NOMO-1 treated with dmso at 0.1 percent for 144 hours (cell line): ENCODE data around the gene TTC33.

Source experiments
- DNase-seq: peaks from one replicate; lab custom pipeline; 2025; ENCODE audit not compliant: unreplicated experiment; lab: John Stamatoyannopoulos, UW

The TTC33 gene

DNA sequence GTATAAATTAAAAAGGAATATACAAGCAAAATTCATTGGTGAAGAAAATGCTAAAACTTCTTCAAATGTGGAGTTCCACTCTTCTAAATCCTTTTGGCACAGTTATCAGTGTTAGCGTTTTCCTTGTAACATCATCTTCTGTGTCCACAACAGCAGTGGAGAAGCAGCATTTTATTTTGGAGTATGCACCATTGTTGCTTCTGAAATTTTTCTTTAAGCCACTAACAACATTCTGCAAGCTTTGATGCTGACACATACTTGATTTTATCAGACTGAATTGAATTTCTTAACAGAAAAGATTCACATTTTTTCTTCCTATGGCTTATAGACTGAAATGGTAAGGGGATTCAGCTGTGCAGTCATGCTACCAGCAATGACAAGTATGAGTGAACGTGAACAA lies 136.8 kb downstream of the TTC33 start:
- DNase-seq, result no peak

DNA sequence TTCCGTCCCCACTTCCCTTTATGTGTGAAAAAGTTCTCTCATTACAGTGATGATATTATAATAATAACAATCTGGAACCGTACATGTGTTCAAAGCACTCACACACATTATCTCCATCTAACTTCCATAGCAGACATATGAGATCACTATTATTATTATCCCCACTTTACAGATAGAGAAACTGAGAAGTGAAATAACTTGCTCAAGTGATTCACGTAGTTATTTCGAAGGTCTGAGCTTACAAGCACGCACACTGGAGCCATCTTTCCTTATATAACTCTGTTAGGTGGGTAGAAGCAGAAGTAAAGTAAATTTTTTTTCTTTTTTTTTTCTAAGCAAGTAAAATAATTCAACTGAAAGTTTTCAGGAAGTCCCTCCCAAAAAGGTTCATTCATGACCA lies 139.0 kb downstream of the TTC33 start:
- peak; percentile 60 for DNase-seq

DNA sequence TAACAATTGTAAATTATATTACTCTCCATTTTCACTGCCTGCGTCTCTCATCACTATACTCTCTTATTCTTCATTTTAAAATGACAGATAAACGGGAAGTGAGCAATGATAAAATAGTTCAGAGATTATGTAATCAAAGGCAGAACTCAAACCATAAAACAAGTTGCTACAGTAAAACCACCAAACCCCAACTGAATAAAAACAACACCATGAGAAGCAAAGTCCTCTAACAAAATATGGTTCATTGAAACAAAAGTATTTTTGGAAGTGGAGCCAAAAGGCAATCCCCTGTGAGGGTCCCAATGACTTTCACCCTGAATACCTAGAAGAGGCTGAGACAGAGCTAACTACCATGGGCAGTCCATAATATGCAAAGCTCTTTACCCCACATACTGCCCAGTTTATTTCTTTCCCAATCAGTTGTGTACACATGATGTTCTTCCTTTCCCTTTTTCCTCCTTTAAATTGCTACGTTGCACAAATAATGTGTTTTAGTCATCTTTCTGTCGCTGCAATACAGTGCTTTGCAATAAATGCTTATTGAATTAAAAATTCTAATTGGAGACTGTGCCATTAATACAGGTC lies 140.1 kb downstream of the TTC33 start:
- peak; percentile 94 for DNase-seq

DNA sequence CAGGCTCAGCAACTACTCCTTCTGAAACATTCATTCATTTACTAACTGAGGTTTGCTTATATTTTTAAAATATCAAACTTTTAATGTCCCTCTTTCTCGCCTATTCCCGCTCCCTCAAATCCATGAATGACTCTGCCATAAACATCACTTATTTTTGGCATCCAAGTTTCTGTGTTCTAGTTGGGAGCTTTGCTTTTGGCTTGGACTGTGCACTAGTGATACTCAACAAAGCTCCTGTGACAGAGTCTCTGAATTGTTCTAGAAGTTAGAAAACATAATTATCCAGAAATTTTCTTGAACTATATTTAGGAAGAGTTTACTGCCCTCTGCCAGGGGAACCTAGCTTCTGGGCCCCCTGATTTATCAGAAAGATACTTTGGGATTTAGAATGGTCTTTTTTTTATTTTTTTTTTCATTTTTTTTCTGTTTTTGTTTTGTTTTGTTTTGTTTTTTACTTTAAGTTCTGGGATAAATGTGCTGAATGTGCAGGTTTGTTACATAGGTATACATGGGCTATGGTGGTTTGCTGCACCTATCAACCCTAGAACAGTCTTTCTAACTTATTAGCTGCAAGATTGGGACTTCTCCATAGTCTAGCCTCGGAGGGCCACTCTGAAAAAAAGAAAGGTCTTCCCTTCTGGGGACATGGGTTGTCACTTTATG lies 140.7 kb downstream of the TTC33 start:
- no peak for DNase-seq

DNA sequence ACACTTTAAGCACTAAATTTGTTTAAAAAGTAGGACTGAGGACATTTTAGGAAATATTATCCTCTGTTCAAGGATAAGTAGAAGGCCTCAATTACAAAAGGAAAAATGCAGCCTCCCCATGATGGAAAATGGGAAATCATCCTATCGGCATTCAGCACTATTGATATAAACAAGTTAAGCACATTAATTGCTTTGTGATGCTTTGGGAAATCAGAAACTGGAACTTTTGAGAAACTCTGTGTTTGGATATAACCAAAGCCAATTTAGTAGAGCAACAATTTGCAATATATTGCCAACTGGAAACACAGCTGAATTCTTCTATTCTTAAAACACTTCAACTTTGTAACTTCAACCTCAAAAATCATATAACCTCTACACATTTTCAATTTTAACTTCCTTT lies 141.3 kb downstream of the TTC33 start:
- DNase-seq, result no peak

DNA sequence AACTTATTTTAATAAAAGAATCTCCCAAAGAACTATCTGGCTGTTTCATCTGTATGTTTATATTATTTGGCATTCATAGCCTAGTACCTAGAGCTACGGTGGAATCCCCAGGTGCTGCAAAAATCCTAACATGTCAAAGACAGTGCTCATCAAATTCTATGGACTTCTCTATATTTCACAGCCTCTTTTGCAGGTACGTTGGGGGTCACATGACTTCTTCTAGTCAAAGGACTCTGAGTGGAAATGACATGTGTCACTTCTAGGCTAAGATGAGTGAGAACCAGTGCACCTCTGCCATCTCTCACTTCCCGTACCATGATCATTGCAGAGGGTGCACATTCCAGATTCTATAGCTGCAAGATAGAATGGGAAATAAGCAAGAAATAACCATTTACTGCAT lies 148.6 kb downstream of the TTC33 start:
- no peak for DNase-seq

DNA sequence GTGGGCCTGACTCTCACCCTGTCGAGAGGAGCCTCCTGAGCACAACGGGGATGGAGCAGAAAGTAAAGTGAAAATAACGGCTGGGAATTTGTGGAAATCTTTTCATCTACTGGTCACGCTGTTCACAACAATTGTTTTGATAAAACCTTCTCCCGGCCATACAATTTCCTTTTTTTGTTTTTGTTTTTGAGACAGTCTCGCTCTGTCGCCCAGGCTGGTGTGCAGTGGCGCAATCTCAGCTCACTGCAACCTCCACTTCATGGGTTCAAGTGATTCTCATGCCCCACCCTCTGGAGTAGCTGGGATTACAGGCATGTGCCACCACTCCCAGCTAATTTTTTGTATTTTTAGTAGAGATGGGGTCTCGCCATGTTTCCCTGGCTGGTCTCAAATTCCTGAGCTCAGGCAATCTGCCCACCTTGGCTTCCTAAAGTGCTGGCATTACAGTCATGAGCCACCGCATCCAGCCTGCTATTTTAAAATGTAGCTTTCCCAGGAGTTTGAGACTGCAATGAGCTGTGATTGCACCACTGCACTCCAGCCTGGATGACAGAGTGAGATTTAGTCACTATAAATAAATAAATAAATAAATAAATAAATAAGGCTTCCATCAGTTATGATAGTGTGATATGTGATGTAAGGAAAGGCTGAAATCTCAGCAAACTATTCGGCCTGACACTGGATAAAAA lies 149.5 kb downstream of the TTC33 start:
- DNase-seq, result no peak

DNA sequence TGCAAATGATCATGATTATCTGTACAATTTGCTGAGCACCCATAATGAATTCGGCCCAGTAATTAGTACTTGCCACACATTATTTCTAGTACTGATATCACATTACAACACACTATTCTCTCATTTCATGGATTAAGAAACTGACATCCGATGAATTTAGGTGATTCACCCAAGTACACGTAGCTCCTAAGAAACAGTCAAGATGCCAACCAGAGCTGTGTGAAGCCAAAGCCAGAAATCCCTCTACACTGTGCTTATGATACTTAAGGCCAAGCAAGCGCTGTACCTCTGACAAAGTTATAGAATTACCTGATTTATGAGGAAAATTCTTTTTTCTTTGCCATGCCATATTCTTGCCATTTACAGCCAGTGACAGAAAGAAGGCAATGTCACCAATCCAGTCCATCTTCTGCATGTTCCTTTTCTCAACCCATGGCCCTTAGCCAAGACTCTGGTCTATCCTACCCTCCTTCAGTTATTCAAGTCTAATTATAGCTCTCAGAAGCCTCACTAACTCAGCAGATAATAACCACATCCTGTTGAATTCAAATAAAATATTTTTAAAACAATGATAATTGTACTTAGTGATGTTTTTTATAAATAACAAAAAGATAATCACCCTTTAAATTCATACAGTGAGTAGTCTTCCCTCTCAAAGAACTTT lies 150.3 kb downstream of the TTC33 start:
- DNase-seq, result peak; percentile 76

DNA sequence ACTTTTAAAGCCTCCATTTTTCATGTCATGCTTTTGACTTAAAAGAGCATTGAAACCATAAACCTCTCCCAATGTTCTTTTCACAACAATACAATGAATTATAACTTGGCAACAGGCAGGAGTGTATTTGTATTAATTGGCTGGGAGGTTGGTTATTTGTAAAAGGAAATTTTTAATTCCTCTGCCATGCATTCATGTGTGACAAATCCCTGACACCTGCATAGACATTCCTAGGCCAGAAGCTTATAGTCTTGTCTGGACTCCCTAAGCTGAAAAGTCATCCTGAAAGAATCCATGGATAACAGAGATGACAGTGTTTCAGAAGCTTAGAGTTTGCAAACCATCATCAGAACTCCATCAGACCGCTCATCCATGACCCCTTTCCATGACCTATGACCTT lies 152.4 kb downstream of the TTC33 start:
- DNase-seq, result no peak

DNA sequence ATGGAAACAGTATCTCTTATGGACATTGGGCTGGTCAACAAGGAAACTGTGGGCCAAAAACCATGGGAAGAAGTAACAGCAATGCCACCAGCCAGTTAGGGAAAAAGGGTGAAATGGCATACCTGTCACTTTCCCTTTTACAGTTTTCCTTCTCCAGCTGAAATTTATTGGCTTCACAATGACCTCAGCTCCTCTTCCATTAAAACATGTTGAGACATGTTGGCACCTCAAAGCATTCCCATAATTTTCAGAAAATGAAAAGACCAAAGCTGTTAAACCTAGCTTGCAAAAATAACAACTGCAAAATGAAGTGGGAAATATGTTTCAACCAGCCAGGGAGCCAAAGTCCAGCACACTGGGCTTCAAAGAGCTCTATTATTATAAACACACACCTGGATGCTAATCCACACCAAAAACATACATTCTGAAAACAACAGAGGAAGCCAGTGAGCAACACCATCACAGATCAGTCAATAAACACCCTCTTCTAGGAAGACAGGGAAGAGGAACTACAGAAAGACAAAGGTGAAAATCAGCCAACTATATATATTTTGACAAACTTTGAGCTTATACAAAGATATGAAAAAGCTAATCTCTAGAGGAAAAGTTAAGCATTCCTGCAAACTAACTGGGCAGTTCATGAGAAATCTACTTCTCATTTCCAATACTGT lies 154.4 kb downstream of the TTC33 start:
- no peak for DNase-seq

DNA sequence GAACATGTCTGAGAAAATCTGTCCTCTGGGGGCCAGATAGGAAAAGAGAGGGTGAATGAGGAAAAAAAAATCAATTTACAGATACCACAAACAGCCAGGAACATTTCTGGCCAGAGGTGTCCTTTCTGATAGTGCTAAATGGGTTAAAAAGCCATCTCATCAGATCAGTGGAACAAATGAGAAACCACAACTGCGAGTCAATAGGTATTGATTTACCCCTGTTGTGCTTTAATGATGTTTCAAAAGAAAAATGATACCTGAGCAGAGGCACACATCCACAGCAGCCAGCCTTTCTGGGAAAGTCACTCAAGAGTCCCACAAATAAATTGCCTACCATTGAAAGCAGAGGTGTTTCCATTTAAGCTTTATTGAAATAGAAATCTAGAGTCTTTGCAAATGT lies 155.4 kb downstream of the TTC33 start:
- DNase-seq, result no peak

DNA sequence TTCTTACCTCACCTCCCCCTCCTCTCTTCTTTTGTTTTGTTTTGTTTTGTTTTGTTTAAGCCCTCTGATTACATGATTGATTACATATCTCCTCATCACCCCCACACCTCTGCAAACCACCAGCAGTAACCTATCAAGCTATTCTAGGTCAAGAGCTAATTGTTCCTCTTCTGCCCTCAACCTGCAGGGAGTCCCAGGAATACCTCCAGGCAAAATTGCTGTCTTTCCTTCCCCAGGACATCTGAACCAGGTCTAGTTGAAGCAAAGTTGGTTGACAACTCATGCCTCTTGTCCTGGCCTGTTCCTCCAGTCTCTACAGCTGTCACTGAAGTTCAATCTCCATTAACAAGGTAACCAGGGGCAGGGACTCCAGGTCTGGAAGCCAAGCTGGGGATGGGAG lies 156.1 kb downstream of the TTC33 start:
- no peak for DNase-seq

DNA sequence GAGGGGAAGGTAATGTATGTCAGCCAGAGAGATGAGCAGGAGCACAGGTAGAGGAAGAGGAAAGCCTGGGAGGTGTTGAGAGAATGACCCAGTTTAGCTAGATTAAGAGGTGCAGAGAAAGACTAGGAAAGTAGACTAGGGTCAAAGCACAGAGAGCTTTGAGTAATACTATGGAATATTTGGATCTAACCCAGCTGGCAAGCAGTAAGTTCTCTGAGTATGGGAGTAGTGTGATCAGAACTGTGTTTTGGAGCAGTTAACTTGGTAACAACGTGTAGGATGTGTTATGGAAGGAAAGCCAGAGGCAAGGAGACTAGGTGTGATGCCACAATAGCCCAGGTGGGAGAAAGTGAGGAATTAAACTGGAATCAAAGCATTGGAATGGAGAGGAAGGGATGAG lies 160.9 kb downstream of the TTC33 start:
- no peak for DNase-seq

DNA sequence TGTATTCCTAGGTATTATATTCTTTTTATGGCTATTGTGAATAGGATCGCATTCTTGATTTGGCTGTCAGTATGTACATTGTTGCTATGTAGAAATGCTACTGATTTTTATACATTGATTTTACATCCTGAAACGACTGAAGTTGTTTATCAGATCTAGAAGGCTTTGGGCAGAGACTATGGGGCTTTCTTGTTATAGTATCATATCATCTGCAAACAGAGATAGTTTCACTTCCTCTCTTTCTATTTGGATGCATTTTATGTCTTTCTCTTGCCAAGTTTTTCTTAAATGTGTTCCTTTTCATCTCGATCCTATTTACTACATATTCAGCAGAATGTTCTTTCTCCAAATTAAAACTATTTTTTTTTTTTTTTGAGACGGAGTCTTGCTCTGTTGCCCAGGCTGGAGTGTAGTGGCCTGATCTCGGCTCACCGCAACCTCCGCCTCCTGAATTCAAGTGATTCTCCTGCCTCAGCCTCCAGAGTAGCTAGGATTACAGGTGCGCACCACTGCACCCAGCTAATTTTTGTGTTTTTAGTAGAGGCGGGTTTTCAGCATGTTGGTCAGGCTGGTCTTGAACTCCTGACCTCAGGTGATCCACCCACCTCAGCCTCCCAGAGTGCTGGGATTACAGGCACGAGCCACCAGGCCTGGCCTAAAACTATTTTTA lies 163.9 kb downstream of the TTC33 start:
- DNase-seq, result peak; percentile 55

DNA sequence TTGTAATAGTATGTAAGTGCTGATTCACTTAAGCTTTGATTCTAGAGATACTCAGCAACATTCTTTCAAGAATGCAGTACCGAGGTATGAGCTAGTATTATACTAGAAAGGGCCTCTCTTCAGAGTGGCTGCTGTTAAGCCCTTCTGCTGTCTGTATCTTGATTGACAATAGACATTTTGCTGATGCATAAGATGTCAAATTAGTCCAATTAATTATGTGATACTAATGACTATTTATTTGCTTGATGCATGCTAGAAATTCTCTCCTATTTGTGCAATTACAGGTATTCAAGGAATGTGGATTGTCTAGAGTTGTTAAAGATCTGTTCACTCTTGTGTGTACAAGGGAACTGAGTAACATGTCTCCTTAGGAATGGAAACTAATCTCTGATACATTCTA lies 168.4 kb downstream of the TTC33 start:
- DNase-seq, result no peak

DNA sequence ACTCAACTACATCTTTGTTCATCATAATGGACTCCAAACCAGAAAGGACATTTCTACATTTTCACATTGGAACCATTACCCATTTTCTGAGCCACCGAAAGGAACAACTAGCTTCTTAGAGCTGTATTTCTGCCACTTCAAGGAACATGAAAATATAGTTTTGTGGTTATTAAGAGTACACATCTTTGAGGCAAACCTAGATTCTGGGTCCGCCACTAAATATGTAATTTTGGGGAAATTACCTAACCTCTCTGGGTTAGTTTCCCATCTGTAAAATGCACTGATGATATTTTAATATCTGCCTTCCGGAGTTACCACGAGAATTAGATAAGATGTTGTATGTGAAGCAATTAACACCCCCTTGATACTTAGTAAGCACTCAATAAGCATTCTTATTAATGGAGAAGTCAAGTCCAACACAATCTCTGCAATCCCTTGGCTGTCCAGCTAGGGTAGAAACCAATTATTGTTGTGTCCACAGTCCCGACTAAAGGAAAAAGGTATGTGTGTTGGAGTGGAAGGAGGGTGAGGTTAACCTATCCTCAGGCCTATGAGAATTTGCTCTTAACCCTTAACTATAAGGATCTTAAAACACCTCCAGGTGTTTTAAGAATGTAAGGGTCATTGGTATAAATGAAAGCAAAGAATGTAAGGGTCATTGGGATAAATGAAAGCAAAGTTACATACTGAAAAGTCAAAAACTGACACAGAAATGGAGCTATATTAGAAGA lies 170.1 kb downstream of the TTC33 start:
- no peak for DNase-seq

DNA sequence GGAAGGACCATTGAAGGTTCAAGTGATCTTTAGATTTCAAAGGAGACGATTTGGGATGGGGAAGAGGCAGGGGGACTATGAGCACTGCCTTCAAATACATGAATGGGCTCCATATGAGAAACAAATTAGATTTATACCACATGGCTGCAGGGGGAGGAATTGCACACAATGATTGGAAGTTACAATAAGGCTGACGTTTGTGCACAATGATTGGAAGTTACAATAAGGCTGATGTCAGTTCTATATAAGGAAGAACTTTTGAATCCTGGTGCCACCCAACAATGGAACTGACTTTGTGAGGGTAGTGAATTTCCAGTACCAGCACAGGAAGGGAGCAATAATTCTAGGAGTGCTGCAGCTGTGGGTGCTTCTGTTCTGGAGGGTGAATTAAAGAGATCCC lies 171.7 kb downstream of the TTC33 start:
- DNase-seq, result no peak

DNA sequence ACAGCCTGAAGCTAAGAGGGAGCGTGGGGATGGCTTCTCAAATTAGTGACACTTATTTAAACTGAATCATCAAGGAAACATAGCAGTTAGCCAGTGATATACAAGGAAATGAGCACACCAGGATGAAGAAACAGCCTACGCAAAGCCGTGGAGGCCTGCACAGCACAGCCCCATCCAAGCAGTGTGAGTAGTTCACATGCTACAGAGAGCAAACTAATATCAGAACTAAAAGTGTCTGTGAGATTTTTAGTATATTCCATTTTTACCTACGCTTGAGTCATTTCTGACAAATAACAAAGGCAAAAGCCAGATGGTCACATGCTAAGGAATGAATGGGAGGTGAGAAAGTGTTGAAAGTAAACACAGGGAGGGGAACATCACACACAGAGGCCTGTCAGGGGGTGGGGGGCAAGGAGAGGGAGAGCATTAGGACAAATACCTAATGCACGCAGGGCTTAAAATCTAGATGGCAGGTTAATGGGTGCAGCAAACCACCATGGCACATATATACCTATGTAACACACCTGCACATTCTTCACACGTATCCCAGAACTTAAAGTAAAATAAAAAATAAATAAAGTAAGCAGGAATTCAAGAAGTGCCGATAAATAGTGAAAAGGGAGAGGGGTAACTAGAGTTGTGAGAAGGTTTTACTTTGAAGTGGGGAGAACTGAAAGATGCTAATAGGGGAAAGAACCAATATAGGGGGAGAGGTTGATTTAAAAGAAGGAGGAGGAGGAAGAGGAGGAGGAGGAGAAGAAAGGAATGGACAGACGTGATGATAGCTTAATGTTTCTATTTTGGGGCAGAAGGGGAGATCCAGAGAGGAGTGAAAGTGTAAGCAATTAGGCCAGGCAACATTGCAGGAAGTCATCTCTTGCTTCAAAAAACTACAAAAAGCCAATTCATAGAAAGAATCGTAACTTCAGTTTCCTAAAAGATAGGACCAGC lies 177.0 kb downstream of the TTC33 start:
- peak; percentile 47 for DNase-seq

DNA sequence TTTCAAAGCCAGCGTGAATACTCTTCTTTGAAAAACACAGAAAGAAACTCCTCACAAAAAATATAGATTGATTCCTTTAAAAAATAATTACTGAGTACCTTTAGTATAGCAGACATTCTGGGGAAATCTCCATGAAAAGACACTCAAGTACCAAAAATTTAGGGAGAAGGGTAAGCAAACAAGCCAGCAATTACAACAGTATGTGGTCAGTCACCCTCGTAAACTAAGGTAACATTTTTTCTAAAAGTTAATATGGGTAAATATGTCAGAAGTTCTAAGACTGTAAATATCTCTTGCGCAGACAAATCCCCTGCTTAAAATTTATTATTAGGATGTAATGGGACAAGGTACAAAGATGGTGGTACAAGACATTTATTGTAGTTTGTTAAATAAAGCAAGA lies 178.0 kb downstream of the TTC33 start:
- no peak for DNase-seq
